ENCODE results near the gene MEF2B.

MEF2B gene

GRCh38 chr19:19170053-19170872 is at the start of gene MEF2B:
Gene MEF2B (minus strand): TSS chr19:19170263. CDS start chr19:19150735, 19,528 bp downstream.
- peak; percentile 64 for DNase-seq

- no peak for DNase-seq
These were observed 48.8 kb upstream of the MEF2B start for GRCh38 chr19:19218911-19219310.

GRCh38 chr19:19217099-19217498 is 47.0 kb upstream of the MEF2B start:
- no peak for DNase-seq

DNA sequence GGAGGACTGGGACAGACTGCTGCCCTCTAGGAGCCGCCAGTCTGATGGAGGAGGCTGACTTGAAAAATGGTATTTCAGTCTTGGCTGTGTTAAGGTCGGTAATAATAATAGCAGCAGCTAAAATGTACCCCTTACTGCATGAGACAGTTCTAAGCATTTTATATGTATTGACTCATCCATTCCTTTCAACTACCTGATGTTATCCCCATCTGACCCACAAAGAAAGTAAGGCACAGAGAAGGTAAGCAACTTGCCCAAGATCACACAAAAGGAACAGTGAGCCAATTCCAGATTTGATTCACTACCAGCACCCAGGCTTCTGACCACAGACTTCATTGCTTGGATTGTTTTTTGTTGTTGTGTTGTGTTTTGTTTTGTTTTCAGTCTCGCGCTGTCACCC is 45.7 kb upstream of the MEF2B start:
- DNase-seq, result no peak

DNA sequence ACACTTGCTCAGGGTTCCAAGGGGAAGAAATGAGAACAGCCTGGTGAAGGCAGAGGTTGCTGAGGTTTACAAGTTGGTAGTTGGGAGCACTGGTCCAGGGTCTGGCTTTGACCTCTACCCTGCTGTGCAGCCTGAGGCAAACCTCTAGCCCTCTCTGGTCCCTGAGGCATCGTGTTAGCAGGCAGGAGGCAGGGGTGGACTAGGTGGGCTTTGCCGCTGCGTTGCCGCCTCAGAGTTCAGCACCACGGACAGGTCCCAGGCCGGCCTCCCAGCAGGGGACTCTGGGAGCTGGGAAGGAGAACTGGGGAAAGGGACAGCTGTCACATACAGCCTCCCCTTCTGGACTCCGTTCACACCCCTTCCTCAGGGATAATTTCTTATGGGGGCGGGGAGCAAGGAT is 44.8 kb upstream of the MEF2B start:
- no peak for DNase-seq

GRCh38 chr19:19214159-19214490 is 44.1 kb upstream of the MEF2B start:
- no peak for DNase-seq

- DNase-seq, result no peak
These were observed 43.5 kb upstream of the MEF2B start for GRCh38 chr19:19213426-19214158.

DNA sequence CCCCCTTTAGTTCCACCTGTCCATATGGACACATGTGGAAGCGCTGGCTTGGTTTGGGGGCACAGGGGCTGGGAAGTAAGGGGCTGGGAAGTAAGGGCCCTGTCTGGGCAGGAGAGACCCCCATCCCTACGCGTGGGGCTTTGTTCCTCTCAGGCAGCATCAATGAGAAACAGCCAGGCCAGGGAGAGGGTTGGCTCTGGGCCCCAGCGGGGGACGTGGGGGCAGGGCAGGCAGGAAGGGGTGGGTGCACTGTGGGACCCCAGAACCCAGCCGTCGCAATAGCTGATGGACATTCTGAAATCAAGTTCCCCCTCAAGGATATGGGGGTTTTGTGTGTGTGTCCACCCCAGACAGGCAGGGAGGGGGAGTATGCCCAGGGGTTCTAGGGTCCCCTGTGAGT is 42.9 kb upstream of the MEF2B start:
- DNase-seq, result no peak

GRCh38 chr19:19211499-19212420 is 41.7 kb upstream of the MEF2B start, which contains the start of gene NCAN:
Gene NCAN (plus strand): TSS chr19:19211958. CDS start chr19:19216954, 4,996 bp downstream.
- no peak for DNase-seq

DNA sequence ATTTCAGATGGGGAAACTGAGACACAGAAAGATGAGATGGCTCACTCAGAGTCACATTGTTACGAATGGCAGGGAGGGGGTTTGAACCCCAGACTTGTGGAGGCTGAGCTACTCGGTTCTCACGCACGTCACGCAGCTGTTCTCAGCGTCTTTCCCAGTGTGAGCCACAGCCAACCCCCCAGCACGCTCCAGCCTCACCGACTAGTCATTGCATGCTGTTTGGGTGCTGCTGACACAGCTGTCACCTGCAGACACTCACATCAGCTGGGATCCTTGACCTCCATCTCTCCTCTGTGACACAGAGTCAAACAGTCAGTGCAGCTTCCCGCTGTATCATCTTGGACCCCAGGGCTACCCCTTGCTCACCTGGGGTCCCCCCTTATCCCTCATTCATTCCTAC is 39.3 kb upstream of the MEF2B start:
- DNase-seq, result no peak

DNA sequence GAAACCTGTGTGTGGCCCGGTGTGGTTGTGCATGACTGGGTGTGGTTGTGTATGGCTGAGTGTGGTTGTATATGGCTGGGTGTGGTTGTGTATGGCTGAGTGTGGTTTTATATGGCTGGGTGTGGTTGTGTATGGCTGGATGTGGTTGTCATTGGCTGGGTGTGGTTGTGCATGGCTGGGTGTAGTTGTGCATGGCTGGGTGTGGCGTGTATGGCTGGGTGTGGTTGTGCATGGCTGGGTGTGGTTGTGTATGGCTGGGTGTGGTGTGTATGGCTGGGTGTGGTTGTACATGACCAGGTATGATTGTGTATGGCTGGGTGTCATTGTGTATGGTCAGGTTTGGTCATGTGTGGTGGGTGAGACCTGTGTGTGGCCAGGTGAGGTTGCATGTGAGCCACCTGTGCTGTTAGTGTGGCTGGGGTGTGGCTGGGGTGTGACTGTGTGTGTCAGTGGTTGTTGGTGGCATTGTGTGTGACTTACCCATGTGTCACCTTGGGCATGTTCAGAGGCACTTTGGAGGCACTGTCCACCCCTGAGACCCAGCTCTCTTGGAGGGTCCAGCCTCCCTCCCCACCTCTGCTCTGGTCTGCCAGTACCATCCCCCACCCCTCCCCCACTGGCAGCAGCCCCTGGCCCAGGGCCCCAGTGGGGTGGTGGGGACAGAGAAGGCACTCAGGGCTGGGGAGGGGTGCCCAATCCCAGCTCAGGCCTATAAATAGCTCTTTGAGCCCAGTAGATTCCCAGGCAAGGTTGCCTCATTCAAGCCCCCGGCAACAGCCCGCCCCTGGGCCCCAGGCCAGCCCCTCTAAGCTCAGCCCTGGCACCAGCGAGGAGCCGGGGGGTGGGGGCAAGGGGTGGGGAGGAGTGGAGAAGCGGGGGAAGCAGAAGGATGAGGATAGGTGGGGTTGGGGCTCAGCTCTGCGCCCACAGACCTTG is 37.8 kb upstream of the MEF2B start:
- DNase-seq, result no peak

DNA sequence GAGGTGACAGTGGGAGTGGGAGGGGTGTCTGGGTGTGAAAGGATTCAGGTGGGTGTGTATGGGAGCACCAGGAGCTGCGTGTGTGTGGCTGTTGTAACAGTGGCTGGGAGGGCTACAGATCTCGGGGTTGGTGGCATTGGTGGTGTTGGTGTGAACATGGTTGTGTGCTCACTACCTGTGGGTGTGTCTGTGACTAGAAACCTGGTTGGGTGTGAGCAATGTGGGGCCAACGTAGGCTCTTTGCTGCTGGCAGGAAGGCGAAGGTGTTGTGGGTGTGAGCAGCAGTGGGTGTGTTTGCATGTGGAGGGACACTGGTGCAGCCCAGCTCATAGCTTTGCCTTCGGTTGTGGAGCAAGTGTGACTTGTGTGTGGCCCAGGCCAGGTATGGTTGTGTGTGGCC is 36.9 kb upstream of the MEF2B start:
- no peak for DNase-seq

DNA sequence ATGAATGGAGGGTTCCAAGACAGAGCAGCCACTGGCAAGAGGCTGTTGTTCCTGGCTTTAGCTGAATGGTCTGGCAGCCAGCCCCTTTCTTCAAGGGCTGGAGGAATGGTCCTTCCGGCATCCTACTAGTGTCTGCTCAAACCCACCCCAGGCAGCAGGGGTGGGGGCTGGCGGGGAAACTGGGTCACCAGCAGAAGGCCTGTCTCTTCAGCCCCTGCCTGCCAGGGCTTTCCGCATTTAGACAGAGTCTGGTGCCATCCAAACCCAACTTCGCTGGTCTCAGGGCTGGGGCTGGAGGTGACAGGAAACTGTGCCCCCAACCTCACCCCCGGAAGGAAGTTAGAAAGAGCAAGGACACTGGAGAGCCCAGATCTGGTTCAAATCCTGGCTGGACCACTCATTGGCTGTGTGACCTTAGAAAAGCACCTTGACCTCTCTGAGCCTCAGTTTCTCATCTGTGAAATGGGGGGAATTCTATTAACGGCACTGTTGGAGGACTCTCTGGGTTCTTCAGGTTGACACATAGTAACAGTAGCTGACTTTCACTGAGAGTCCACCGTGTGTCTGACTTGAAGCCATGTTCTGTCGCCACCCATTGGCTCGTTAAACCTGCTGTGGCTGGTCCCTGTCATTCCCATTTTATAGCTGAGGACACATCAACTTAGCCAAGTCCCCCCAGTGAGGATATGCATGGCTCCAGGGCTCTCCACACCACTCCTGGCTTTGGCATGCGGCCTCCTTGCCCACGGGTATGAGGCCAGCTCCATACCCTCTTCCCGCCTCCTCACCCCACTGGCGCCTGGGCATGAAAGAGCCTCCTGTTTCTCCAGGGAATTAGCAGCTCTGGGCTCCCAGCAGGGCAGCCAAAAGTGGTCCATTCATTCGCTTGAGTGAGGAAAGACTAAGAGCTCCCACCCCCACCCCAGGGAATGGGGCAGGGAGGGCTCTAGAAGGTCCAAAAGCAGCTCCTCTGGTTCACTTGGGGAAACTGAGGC is 35.6 kb upstream of the MEF2B start:
- no peak for DNase-seq

GRCh38 chr19:19204181-19204580 is 34.1 kb upstream of the MEF2B start:
- DNase-seq, result no peak

DNA sequence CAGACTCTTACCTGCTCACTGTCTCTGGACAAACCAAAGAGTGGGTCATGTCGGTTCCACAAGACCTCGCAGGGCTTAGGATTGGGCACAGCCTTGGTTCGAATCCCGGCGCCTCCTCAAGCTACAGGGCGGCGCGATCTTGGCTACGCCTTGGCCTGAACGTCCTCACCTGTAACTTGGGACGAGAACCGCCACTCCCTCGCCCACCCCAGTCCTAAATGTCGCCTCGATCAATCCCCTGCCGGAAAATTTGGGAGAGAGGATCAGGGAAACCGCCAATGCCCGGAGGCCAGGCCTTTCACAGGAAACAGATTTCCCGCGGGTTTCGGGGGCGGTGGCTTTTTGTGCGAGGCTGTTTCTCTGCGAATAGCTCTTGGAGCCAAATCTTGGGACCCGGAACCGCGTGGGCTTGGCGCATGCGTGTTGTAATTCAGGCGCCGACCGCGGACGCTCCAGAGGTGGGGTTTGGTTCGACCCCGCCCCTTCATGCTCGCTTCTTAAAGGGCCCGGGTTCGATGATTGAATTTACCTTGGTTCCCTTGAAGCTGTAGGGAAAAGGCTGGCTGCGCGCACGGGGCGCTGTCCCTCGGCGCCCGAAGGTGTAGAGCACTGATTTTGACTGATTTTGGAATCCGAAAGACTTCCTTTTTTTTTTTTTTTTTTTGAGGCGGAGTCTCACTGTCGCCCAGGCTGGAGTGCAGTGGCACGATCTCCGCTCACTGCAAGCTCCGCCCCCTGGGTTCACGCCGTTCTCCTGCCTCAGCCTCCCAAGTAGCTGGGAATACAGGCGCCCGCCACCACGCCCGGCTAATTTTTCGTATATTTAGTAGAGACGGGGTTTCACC is 33.2 kb upstream of the MEF2B start, which contains the start of gene NR2C2AP:
Gene NR2C2AP, minus strand, starts transcription at position 403 of the 845 bp plus-strand sequence. Its CDS starts 354 bp downstream, at position 49.
- peak; percentile 89 for DNase-seq

DNA sequence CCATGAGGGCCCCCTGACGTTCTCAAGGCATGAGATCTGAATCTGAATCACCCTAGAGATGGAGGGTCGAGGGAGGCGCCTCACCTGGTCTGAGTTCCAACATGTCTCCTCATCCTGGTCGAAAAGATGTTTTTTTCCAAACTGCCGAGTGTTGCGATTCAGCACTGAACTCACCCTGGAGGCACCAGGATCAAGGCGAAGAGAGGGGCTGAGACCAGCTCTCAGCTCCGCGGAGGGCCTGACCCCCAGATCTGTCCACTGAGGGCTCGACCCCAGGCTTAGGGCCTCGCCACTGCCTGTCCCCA is 32.6 kb upstream of the MEF2B start:
- DNase-seq, result no peak

DNA sequence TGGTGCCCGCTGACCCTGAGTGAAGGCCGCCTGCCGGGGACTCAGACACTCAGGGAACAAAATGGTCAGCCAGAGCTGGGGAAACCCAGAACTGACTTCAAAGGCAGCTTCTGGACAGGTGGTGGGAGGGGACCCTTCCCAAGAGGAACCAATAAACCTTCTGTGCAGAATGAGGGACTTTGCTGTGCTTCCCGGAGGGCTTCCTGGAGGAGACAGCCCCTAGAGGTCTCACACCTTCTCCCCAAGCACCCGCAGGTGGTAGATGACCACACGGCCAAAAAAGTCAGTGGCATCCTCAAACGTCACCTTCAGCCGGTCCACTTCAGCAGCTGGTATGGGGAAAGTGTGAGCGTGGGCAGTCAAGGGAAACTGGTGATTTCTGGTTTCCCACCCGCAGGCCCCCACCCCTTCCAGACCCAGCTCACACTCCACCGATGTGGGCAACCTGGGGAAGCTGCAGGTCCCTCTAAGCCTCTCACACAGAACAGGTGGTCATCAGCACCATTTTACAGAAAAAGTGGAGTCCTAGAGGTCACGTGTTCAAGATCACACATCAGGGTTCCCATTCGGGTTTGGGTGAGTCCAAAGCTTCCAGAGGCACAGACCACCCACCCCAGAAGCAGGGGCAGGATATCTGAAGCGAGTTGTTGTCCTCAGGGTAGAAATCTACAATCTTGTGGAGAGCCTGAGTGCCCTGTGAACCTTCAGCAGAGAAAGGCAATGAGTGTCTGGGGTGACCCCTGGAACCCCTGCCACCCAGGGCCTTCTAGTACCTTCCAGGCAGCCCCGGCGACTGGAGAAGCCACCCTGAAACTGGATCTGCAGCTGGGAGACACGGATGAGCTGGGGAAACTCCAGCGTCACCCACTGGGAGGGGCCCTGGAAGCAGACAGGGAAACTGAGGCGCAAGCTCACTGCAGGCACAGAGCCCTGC is 31.9 kb upstream of the MEF2B start:
- DNase-seq, result no peak

GRCh38 chr19:19193926-19194325 is 23.9 kb upstream of the MEF2B start:
- DNase-seq, result no peak
